Vagina (tissue), 2 donors: ENCODE measurements around the gene ADH7. TPM values are rescaled to one million over a fixed set of nuclear protein-coding genes. Genes with fewer than 3 reads are reported as not detected.

Experiments used
- DNase-seq, 2 donors: peaks; one replicate each; pipeline ENCODE4 v3.0.0-alpha.2; 2017; ENCODE audit errors: extremely low spot score in 2 of 2
- H3K27ac ChIP-seq: fragments of 200-600 bp; sonication (generic); one replicate; pipeline ENCODE4 v1.5.1; 2019
- H3K27me3 ChIP-seq: fragments of 200-600 bp; sonication (generic); one replicate; pipeline ENCODE4 v1.5.1; 2019
- H3K36me3 ChIP-seq, 2 donors: fragments of 200-600 bp; sonication (generic); one replicate each; pipeline ENCODE4 v1.5.1; 2017 to 2019
- H3K4me1 ChIP-seq: fragments of 200-600 bp; sonication (generic); one replicate; pipeline ENCODE4 v1.5.1; 2019
- H3K4me3 ChIP-seq, 2 donors: fragments of 200-600 bp; sonication (generic); 1 replicate in 1 of 2; 2 replicates in 1 of 2; pipeline ENCODE4 v1.5.1; 2016 to 2019
- H3K9me3 ChIP-seq: fragments of 200-600 bp; sonication (generic); one replicate; pipeline ENCODE4 v1.5.1; 2019
- POLR2A ChIP-seq, 2 donors: fragments of 450-650 bp; IDR thresholded peaks; one replicate each; pipeline ENCODE4 v1.6.1; 2017; ENCODE audit warnings: antibody characterized with exemption in 2 of 2, mild to moderate bottlenecking in 2 of 2, moderate library complexity in 2 of 2
- POLR2AphosphoS5 ChIP-seq, 2 donors: sonication (generic); formaldehyde crosslinking; IDR thresholded peaks; one replicate each; pipeline ENCODE4 v1.9.0; 2017; ENCODE audit warnings: antibody characterized with exemption in 2 of 2, mild to moderate bottlenecking in 2 of 2, low read depth in 1 of 2; ENCODE audit not compliant: insufficient read depth in 1 of 2
- intact Hi-C: fragments of 100-400 bp; cut with DNase I; formaldehyde crosslinking; loops from one replicate; pipeline ENCODE4 v1.15.1; 2023
- total RNA-seq: library from RNA; depleted of rRNA; stranded (reverse); fragments of >200 nt; gene quantifications from one replicate; pipeline ENCODE4 v1.2.3, GENCODE V29; 2016
- TF ChIP-seq, protein P1 (sequence below), 3 experiments: fragments of 450-650 bp in 2 of 3; fragments of 200-600 bp in 1 of 3; sonication (generic) in 1 of 3; IDR thresholded peaks; one replicate each; pipeline ENCODE4 v1.5.1; 2017 to 2019; ENCODE audit warnings: antibody characterized with exemption in 3 of 3, mild to moderate bottlenecking in 2 of 3, moderate library complexity in 2 of 3

The ADH7 gene
- total RNA-seq, 1 donor from 2014 or later: 11.8 TPM

GRCh38 chr4:99394896-99395295 lies 40.2 kb downstream of the ADH7 start:
- no peak for DNase-seq
- Histone ChIP-seq H3K9me3 (no peaks in the 10 kb centered on the region), H3K4me1 (peaks cover 10% of the 10 kb centered on the region), H3K36me3 (no peaks in the 10 kb centered on the region), H3K4me3 (no peak overlapping the region), H3K27ac (peak overlapping the region; percentile 70), H3K27me3 (no peaks in the 10 kb centered on the region)
- TF ChIP-seq POLR2A (IDR thresholded peaks at IDR 0.05) (no peak), POLR2AphosphoS5 (IDR thresholded peaks at IDR 0.05; ENCODE audit: insufficient read depth in 1 of 2, low read depth in 1 of 2) (no peak)
- TF ChIP-seq, protein P1, sequence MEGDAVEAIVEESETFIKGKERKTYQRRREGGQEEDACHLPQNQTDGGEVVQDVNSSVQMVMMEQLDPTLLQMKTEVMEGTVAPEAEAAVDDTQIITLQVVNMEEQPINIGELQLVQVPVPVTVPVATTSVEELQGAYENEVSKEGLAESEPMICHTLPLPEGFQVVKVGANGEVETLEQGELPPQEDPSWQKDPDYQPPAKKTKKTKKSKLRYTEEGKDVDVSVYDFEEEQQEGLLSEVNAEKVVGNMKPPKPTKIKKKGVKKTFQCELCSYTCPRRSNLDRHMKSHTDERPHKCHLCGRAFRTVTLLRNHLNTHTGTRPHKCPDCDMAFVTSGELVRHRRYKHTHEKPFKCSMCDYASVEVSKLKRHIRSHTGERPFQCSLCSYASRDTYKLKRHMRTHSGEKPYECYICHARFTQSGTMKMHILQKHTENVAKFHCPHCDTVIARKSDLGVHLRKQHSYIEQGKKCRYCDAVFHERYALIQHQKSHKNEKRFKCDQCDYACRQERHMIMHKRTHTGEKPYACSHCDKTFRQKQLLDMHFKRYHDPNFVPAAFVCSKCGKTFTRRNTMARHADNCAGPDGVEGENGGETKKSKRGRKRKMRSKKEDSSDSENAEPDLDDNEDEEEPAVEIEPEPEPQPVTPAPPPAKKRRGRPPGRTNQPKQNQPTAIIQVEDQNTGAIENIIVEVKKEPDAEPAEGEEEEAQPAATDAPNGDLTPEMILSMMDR (IDR thresholded peaks at IDR 0.05): no peak
- intact Hi-C loops: no loop called here

DNA sequence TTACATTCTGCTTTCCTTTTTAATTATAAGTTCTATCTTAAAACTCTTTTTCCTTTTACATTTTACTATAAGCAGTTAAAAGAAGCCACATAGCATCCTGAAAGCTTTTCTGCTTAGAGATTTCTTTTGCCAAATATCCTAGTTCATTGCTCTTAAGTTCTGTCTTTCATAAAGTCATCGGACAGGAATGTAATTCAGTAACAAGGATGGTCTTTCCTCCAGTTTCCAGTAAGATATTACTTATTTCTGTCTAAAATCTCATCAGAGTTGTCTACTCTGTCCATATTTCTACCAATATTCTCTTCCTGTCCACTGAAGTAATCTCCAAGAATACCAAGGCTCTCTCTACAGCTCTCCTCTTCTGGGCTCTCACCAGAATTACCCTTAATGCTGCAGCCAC lies 45.1 kb downstream of the ADH7 start:
- no peak for DNase-seq
- intact Hi-C loops: no loop called here
- TF ChIP-seq POLR2AphosphoS5 (IDR thresholded peaks at IDR 0.05; ENCODE audit: insufficient read depth in 1 of 2, low read depth in 1 of 2) (no peak), POLR2A (IDR thresholded peaks at IDR 0.05) (no peak)
- TF ChIP-seq, protein P1 (IDR thresholded peaks at IDR 0.05): no peak
- no peaks in the 10 kb centered on the region for H3K9me3 ChIP-seq
- H3K4me1 ChIP-seq: peaks cover 11% of the 10 kb centered on the region
- no peaks in the 10 kb centered on the region for H3K36me3 ChIP-seq
- H3K27me3 ChIP-seq: no peaks in the 10 kb centered on the region
- H3K27ac ChIP-seq: peak overlapping the region; percentile 11
- H3K4me3 ChIP-seq: no peak overlapping the region

- no peak overlapping the region for H3K27ac ChIP-seq
Measured at GRCh38 chr4:99389606-99390005, 45.5 kb downstream of the ADH7 start.

DNA sequence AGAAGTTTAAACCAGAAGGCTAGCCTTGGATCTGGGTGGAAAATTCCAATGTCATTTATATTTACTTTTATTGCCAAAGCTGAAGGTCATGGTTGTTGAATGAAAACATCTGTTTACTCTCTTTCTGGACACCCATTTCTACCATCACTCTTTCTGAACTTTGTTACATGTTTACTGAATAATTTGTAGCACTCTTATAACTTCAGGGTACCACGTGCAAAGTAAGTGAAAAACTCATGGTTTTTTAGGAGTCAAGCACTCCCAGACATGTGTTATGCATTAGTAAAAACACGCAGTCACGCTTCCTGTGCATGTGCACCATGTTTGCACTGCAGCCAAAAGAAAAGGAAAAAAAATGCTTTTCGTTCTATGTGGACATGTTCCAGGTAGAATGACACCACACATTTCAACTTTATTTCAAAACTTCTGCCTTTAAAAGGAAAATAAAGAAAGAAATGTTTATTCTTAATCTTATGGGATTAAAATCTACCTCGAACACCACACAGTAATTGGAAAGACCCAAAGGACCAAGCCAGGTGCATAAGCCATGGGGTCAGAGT lies 51.2 kb downstream of the ADH7 start:
- TF ChIP-seq POLR2AphosphoS5 (IDR thresholded peaks at IDR 0.05; ENCODE audit: insufficient read depth in 1 of 2, low read depth in 1 of 2) (peak; percentile 58 to 95), POLR2A (IDR thresholded peaks at IDR 0.05) (no peak)
- TF ChIP-seq, protein P1 (IDR thresholded peaks at IDR 0.05): no peak
- Histone ChIP-seq H3K4me3 (no peak overlapping the region), H3K36me3 (no peaks in the 10 kb centered on the region), H3K4me1 (peaks cover 18% of the 10 kb centered on the region), H3K9me3 (no peaks in the 10 kb centered on the region), H3K27ac (peak overlapping the region; percentile 79), H3K27me3 (no peaks in the 10 kb centered on the region)
- intact Hi-C loops: no loop called here
- DNase-seq: no peak

More at GRCh38 chr4:99389606-99390005, 45.5 kb downstream of the ADH7 start:
- no peak overlapping the region for H3K4me3 ChIP-seq
- intact Hi-C loops: loop anchor here (5.0 kb wide), 1 partner anchor 553 kb away; no protein-coding TSS in a partner anchor
- H3K36me3 ChIP-seq: no peaks in the 10 kb centered on the region
- H3K9me3 ChIP-seq: no peaks in the 10 kb centered on the region
- peaks cover 8% of the 10 kb centered on the region for H3K4me1 ChIP-seq
- H3K27me3 ChIP-seq: no peaks in the 10 kb centered on the region
- TF ChIP-seq POLR2AphosphoS5 (IDR thresholded peaks at IDR 0.05; ENCODE audit: insufficient read depth in 1 of 2, low read depth in 1 of 2): no peak
- no peak for TF ChIP-seq POLR2A (IDR thresholded peaks at IDR 0.05)
- TF ChIP-seq, protein P1 (IDR thresholded peaks at IDR 0.05): no peak
- DNase-seq: no peak

DNA sequence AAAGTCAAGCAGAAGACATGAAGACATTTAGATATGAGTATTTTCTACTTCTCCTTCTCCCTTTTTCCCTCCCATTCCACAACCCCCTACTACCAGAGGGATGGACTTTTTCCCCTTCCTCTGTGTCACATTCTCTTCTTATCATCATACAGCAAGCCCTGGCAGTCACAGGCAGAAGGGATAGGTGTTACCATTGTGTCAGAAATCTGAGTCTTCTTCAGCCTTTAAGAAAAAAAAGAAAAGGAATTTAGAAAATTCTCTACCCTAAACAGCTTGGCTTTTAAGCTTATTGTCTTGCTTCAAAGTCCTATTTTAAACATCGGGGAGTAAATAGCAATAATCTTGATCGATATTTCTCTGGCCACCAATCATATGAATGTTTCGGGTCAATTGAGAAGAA lies 51.7 kb downstream of the ADH7 start:
- Histone ChIP-seq H3K36me3 (no peaks in the 10 kb centered on the region), H3K27ac (peak overlapping the region; percentile 79), H3K4me3 (no peak overlapping the region), H3K4me1 (peaks cover 17% of the 10 kb centered on the region), H3K9me3 (no peaks in the 10 kb centered on the region), H3K27me3 (no peaks in the 10 kb centered on the region)
- intact Hi-C loops: no loop called here
- no peak for DNase-seq
- TF ChIP-seq, protein P1 (IDR thresholded peaks at IDR 0.05): no peak
- TF ChIP-seq POLR2AphosphoS5 (IDR thresholded peaks at IDR 0.05; ENCODE audit: insufficient read depth in 1 of 2, low read depth in 1 of 2) (no peak), POLR2A (IDR thresholded peaks at IDR 0.05) (no peak)
